DOHH2 (cell line): ENCODE data around the gene CCDC154.

ENCODE experiments used
- EZH2phosphoT487 ChIP-seq: fragments of 200-600 bp; sonication (generic); IDR thresholded peaks from 2 replicates; pipeline ENCODE4 v1.6.1; 2017; ENCODE audit warnings: borderline replicate concordance, mild to moderate bottlenecking, antibody characterized with exemption, low read length, moderate library complexity, mixed read lengths
- TF ChIP-seq, protein P1 (sequence below): fragments of 200-600 bp; sonication (generic); IDR thresholded peaks from one replicate; pipeline ENCODE4 v1.5.1; 2014; ENCODE audit warnings: antibody characterized with exemption, mild to moderate bottlenecking, low read depth, low read length; ENCODE audit not compliant: poor library complexity, severe bottlenecking

DNA sequence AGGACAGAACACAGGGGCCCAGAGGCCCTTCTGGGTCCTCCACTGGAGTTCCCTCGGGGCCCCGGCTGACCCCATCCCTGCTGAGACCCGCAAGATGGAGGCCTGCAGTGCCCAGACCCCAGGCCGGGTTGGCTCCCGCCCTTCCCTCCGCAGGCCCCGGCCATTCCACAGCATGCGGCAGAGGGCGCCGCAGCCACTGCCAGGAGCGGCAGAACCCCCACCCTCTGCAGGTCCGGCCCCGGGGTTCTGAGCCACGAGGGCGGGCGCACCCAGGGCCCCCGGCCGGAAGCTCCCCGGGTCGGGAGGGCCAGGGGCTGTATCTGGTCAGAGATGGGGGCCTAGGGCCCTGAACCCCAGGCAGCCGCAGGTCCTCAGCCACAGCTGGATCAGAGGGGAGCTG is 15.8 kb downstream of the CCDC154 start:
- TF ChIP-seq, protein P1, sequence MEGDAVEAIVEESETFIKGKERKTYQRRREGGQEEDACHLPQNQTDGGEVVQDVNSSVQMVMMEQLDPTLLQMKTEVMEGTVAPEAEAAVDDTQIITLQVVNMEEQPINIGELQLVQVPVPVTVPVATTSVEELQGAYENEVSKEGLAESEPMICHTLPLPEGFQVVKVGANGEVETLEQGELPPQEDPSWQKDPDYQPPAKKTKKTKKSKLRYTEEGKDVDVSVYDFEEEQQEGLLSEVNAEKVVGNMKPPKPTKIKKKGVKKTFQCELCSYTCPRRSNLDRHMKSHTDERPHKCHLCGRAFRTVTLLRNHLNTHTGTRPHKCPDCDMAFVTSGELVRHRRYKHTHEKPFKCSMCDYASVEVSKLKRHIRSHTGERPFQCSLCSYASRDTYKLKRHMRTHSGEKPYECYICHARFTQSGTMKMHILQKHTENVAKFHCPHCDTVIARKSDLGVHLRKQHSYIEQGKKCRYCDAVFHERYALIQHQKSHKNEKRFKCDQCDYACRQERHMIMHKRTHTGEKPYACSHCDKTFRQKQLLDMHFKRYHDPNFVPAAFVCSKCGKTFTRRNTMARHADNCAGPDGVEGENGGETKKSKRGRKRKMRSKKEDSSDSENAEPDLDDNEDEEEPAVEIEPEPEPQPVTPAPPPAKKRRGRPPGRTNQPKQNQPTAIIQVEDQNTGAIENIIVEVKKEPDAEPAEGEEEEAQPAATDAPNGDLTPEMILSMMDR, result peak; percentile 77
- no peak for TF ChIP-seq EZH2phosphoT487
